Measurements from ENCODE around the gene STX18. TPM values are rescaled to one million over a fixed set of nuclear protein-coding genes. Genes with fewer than 3 reads are reported as not detected.

STX18 gene
- total and polyA plus RNA-seq, 4 donors = 10.2 to 17.1 (median 12.4) TPM

DNA sequence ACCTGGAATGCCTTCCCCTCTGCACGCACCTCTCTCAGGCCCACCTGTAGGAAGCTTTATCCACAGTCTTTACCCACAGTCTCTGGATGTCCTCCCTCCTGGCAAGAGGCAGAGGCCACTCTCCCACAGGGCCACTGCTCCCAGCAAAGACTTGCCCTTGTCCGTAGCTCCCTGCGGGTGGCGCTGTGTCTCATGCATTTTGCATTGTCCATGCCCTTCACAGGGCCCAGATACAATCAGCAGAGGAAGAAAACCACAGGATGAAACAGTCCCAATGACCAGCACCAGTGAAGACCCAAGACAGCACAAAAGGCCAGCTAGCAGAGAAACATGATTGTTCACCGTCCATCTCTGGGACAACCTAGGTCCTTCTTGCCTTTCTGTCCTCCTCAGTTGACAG lies 157.0 kb downstream of the STX18 start (continued):
- TF ChIP-seq, protein P1, sequence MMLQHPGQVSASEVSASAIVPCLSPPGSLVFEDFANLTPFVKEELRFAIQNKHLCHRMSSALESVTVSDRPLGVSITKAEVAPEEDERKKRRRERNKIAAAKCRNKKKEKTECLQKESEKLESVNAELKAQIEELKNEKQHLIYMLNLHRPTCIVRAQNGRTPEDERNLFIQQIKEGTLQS (IDR thresholded peaks at IDR 0.05) = no peak
- no peak for TF ChIP-seq EGR1 (IDR thresholded peaks at IDR 0.05; ENCODE audit: low read depth in 2 of 2)
- TF ChIP-seq GABPA (IDR thresholded peaks at IDR 0.05 in 1 of 2, conservative IDR thresholded peaks at IDR 0.05 in 1 of 2) = no peak
- no peak for TF ChIP-seq RXRA (IDR thresholded peaks at IDR 0.05)
- no peak for TF ChIP-seq HNF4G (IDR thresholded peaks at IDR 0.05)
- no peak for TF ChIP-seq FOXA1 (IDR thresholded peaks at IDR 0.05)
- no peak for TF ChIP-seq HNF4A (conservative IDR thresholded peaks at IDR 0.05)

DNA sequence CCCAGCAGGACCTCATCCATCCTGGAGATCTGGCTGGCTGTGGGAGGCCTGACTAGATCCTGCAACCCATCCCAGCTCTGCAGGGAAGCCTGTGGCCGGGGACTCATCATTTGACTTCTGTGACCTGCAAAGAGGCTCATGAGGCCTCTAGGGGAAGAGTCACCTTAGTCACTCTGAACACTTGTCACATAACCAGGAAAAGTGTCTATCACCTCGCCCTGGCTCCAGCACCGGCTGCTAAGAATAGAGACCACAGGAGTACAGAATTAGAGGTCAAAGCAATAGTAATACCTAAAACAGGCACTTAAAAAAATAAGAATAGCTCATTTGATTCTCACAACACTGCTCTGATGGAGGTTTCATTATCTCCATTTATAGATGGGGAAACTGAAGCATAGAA lies 158.8 kb downstream of the STX18 start:
- Histone ChIP-seq H3K27me3 (ENCODE audit: control insufficient read depth in 4 of 4, insufficient read depth in 4 of 4, low read length in 3 of 4) (peaks cover 0 to 17% (median 3%) of the 10 kb centered on the region in 4 donors), H3K27ac (ENCODE audit: low read depth in 1 of 2, low read length in 2 of 2) (no peak overlapping the region), H3K36me3 (ENCODE audit: control insufficient read depth in 4 of 4, insufficient read depth in 3 of 4, low read depth in 1 of 4, low read length in 3 of 4) (no peaks in the 10 kb centered on the region), H3K9ac (ENCODE audit: low read depth in 1 of 2, low read length in 2 of 2) (no peak overlapping the region), H3K4me3 (ENCODE audit: low read depth in 1 of 3, low read length in 3 of 3) (no peak overlapping the region), H3K4me1 (ENCODE audit: control insufficient read depth in 4 of 4, insufficient read depth in 4 of 4, low read length in 3 of 4) (peaks cover 5 to 21% (median 12%) of the 10 kb centered on the region in 4 donors), H3K9me3 (ENCODE audit: control insufficient read depth in 4 of 4, low read length in 3 of 4) (no peaks in the 10 kb centered on the region)
- TF ChIP-seq JUND (IDR thresholded peaks at IDR 0.05) (no peak), GABPA (IDR thresholded peaks at IDR 0.05 in 1 of 2, conservative IDR thresholded peaks at IDR 0.05 in 1 of 2) (no peak), YY1 (IDR thresholded peaks at IDR 0.05) (no peak), FOXA1 (IDR thresholded peaks at IDR 0.05) (no peak), HNF4A (conservative IDR thresholded peaks at IDR 0.05) (no peak), NR2F2 (IDR thresholded peaks at IDR 0.05) (no peak), HNF4G (IDR thresholded peaks at IDR 0.05) (no peak), RAD21 (IDR thresholded peaks at IDR 0.05) (no peak), RXRA (IDR thresholded peaks at IDR 0.05) (no peak), EGR1 (IDR thresholded peaks at IDR 0.05; ENCODE audit: low read depth in 2 of 2) (no peak)
- TF ChIP-seq, protein P2, sequence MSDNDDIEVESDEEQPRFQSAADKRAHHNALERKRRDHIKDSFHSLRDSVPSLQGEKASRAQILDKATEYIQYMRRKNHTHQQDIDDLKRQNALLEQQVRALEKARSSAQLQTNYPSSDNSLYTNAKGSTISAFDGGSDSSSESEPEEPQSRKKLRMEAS (IDR thresholded peaks at IDR 0.05) = no peak
- TF ChIP-seq, protein P3, sequence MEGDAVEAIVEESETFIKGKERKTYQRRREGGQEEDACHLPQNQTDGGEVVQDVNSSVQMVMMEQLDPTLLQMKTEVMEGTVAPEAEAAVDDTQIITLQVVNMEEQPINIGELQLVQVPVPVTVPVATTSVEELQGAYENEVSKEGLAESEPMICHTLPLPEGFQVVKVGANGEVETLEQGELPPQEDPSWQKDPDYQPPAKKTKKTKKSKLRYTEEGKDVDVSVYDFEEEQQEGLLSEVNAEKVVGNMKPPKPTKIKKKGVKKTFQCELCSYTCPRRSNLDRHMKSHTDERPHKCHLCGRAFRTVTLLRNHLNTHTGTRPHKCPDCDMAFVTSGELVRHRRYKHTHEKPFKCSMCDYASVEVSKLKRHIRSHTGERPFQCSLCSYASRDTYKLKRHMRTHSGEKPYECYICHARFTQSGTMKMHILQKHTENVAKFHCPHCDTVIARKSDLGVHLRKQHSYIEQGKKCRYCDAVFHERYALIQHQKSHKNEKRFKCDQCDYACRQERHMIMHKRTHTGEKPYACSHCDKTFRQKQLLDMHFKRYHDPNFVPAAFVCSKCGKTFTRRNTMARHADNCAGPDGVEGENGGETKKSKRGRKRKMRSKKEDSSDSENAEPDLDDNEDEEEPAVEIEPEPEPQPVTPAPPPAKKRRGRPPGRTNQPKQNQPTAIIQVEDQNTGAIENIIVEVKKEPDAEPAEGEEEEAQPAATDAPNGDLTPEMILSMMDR (IDR thresholded peaks at IDR 0.05; ENCODE audit: low read depth, low read length, missing input control) = no peak
- TF ChIP-seq, protein P4, sequence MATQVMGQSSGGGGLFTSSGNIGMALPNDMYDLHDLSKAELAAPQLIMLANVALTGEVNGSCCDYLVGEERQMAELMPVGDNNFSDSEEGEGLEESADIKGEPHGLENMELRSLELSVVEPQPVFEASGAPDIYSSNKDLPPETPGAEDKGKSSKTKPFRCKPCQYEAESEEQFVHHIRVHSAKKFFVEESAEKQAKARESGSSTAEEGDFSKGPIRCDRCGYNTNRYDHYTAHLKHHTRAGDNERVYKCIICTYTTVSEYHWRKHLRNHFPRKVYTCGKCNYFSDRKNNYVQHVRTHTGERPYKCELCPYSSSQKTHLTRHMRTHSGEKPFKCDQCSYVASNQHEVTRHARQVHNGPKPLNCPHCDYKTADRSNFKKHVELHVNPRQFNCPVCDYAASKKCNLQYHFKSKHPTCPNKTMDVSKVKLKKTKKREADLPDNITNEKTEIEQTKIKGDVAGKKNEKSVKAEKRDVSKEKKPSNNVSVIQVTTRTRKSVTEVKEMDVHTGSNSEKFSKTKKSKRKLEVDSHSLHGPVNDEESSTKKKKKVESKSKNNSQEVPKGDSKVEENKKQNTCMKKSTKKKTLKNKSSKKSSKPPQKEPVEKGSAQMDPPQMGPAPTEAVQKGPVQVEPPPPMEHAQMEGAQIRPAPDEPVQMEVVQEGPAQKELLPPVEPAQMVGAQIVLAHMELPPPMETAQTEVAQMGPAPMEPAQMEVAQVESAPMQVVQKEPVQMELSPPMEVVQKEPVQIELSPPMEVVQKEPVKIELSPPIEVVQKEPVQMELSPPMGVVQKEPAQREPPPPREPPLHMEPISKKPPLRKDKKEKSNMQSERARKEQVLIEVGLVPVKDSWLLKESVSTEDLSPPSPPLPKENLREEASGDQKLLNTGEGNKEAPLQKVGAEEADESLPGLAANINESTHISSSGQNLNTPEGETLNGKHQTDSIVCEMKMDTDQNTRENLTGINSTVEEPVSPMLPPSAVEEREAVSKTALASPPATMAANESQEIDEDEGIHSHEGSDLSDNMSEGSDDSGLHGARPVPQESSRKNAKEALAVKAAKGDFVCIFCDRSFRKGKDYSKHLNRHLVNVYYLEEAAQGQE (IDR thresholded peaks at IDR 0.05) = no peak
- TF ChIP-seq, protein P5, sequence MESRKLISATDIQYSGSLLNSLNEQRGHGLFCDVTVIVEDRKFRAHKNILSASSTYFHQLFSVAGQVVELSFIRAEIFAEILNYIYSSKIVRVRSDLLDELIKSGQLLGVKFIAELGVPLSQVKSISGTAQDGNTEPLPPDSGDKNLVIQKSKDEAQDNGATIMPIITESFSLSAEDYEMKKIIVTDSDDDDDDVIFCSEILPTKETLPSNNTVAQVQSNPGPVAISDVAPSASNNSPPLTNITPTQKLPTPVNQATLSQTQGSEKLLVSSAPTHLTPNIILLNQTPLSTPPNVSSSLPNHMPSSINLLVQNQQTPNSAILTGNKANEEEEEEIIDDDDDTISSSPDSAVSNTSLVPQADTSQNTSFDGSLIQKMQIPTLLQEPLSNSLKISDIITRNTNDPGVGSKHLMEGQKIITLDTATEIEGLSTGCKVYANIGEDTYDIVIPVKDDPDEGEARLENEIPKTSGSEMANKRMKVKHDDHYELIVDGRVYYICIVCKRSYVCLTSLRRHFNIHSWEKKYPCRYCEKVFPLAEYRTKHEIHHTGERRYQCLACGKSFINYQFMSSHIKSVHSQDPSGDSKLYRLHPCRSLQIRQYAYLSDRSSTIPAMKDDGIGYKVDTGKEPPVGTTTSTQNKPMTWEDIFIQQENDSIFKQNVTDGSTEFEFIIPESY (IDR thresholded peaks at IDR 0.05) = no peak
- no peak for DNase-seq (ENCODE audit: low spot score)
- WGBS = 68% methylated on average over 3 of the region's 3 CpGs

Data from liver (tissue), 9 donors.